HG02852 (cell line): ENCODE results near the gene BACE1.
"Not testable (repeated sequence)": the region's sequence is repeated elsewhere in the genome, so short reads cannot be mapped to it uniquely, and the experiment has no call there.

Experiments
- ATAC-seq: cut with Tn5 transposase; IDR thresholded peaks from one replicate; pipeline ENCODE4 v1.9.1; 2021; ENCODE audit warnings: mild to moderate bottlenecking, moderate library complexity; ENCODE audit not compliant: unreplicated experiment

Gene BACE1

DNA sequence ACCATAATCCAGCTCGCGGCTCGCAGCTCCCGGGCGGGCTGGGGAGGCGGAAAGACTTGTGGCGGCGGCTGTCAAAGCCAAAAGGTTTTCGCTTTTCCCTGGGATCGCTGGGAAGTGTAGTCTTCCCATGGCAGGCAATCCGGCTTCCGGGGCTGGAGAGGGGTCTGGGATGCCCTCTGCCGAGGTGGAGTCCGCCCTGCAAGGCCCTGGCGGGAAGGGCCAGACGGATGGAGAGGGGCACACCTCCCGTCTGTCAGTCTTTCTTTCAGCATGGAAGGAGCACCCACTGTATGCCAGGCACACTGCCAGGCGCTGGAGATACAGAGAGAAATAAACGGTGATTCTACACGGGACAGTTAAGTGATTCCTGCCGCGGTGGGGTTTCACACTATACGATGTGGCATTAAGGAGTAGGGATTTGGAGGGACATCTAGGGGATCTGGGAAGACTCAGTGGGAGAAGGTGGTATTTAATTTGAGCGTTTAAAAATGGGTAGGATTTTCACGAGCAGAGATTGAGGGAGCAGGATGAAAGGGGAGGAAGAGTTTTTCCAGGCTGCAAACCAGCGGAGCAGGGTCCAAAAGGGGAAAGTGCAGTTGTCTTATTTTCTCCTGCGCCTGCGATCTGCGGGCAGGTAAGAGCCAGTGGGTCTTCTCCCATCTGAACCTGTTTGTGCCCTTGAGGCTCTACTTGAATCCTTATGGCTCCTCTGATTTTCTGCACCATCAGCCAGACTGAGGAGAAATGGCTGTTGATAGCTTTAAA, at the start of gene BACE1:
Gene BACE1 (minus strand): TSS at position 60 of the 765 bp plus-strand sequence. CDS start 461 bp downstream, outside the sequence.
- no peak for ATAC-seq

DNA sequence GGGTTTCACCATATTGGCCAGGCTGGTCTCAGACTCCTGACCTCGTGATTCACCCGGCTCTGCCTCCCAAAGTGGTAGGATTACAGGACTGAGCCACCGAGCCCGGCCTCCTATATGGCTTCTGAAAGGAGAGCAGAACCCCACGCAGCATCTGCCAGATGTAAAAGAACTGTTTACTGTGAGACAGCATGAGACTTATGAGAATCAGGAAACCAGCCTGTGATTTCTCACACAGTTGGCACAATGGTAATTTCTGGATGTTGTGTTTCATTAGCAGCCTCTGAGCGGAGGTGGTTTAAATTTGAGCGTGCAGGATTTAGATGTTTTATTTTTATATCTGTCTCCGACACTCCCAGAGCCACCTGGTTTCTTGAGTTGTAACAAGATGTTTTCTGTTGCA, 45.4 kb upstream of the BACE1 start:
- no peak for ATAC-seq

DNA sequence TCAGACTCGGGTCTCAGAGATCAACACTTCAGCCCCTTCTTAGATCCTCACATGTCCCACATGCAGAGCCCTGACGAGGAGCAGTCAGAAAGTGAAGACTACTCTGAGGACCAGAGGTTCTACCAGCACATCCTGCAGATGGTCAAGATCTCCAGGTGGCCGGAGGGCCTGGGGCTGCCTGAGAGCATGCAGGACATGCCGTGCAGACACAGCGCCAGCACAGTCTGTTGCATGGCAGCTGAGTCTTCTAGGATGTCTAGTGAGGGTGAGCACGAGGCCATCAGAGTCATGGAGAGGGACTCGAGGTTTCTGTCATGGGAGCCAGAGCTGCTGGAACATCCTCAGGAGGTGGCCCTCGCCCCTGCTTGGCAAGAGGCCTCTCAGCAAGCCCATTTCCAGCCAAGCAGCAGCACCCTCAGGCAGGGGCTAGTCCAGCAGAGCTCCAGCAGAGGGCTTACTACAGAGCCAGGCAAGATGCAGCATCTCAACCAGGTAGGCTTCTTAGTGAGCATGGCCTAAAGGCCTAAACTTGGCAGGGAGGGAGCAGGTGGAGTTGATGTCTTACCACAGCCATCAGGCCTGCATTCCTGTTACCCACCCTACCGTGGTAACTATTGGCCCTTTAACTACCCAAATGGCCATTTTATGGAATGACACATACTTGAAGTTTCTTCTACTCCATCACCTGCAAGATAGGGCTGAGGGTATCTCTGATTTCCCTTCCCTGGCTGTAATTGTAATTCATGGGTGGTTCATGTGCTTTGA, 40.3 kb upstream of the BACE1 start:
- ATAC-seq: no peak

DNA sequence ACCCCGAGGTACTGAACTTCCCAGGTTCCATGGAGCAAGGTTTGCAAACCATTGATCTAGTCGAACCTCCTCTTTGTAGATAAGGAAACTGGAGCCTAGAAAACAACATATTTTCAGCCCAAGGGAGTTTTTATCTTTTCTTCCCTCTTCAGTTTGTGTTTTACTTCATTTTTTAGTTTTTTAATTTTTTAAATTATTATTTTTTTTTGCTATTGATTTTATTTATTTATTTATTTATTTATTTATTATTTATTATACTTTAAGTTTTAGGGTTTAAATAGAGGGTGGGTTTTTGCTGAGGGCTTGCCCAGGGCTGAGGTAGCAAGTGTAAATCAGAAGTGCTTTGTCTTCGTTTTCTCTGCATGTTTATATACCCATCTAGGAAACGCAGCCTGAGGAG, 38.5 kb upstream of the BACE1 start:
- ATAC-seq: no peak

DNA sequence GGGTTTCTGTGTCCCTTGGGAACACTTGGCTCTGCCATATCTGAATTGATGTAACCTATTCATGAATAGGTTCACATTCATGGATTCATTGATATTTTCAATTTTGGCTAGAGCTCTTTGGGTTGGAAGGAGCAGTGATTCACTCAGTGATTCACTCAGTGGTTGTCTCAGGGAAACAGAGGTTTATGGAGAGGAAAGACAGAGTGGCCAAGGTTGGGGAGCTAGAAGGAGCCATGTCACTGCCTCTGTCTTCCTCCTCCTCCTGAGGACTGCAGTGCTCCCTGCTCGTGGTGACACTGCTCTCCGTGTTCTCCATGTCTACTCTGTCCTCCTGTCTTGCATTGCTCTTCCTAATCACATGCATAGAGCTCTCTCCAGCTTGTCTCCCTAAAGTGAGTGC, 29.0 kb upstream of the BACE1 start:
- ATAC-seq: no peak

DNA sequence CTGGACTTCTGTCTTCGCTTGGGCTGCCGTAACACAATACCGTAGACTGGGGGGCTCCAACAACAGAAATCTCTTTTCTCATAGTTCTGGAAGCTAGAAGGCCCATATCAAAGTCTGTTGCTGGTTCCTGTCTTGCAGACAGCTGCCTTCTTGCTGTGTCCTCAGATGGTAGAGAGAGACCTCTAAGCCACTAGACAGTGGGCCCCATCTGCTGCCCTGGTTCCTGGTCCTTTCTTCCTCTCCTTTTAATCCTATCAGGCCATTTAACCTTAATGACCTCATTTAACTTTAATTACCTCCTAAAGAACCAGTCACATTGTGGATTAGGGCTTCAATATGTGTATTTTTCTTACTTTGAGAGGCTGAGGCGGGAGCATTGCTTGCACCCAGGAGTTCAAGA, 21.0 kb upstream of the BACE1 start:
- ATAC-seq: no peak

DNA sequence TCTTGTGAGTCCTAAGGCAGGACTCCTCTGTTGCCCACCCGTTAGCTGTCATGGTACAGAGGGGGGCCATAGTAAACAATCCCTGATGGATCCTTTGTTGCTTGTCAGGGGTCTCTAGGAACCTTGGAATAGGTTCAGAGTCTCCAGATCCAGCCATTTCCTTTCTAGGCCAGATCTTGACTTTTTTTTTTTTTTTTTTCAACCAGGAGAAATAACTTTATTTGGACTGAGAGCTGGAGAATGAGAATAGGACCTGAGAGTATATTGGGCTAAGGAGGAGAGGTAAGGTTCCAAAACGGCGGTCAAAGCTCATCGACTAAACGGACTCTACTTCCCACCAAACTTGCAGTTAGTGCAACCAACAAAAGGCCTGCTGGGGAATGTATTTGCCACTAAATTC, 19.3 kb upstream of the BACE1 start:
- no peak for ATAC-seq

DNA sequence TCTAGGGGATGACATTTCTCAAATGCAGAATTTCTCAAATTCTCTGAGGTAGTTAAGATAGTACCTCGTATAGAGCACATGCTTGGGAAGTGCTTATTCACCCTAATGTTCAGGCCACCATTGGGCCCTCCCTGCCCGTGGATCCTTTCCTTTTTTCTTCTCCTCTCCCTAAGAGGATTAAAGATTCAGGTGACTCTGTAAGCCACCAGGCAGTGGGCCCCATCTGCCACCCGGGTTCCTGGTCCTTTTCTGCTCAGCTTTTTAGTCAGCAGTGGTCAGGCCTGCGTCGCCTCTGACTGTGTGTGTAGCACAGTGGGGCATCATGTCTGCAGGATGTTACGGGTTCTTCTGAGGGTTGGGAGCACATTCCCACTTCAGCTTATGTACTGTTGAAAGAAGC, 18.8 kb upstream of the BACE1 start:
- no peak for ATAC-seq

DNA sequence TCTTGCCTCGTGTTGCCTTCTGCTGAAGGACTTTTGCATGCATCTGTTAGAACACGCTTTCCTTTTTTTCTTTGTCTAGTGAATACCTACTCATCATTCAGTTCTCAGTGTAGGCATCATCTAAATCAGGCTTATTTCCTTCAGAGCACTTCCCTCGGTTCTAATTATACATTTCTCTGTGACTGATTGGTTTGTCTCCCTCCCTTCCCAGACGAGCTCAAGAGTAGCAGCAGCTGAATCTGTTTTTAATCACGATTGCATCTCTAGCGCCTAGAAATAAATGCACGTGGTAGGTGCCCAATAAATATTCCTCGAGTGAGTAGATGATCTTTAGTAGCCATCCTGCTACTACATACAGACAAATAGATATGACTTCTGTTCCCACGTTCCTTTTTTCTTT, 17.9 kb upstream of the BACE1 start:
- no peak for ATAC-seq

DNA sequence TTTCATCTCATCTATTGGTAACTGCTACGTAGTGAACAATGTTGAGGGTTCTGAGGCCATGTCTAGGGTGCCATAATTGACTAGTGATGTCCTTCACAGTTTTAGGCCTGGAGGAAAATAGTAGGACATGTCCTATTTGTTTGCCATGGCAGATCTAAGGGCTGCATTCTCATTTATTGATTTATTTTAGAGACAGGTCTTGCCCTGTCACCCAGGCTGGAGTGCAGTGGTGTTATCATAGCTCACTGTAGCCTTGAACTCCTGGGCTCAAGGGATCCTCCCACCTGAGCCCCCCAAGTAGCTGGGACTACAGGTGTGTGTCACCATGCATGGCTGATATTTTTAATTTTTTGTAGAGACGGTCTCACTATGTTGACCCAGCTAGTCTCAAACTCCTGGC, 16.8 kb upstream of the BACE1 start:
- ATAC-seq: no peak

DNA sequence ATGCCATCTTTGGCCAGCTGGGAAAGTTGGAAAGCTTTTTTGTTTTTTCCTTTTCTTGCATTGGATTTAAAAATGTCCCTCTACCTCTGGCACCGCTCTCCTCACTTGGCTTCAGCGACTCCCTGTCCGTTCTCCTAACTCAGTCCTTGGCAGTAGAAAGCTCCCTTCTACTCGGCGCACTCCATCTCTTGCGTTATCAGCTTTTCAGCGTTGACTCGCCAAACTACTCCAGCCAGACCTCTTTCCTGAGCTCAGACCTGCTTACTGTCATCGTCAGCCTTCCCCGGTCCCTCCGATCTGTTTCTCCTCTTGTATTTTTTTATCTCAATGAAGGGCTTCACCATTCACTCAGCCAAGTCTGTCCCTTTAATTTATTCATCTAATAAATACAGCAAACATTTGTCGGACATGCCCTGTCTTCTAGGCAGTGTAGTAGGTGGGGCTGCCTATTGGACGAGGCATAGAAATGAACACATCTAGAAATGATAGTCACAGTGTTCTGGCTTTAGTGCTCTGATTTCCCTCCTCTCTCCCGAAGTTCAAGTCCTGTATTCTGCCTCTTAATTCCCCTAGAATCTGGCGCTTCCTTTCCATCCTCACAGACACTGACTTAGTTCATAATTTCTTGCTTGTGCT, 12.4 kb upstream of the BACE1 start:
- ATAC-seq: peak; percentile 4

DNA sequence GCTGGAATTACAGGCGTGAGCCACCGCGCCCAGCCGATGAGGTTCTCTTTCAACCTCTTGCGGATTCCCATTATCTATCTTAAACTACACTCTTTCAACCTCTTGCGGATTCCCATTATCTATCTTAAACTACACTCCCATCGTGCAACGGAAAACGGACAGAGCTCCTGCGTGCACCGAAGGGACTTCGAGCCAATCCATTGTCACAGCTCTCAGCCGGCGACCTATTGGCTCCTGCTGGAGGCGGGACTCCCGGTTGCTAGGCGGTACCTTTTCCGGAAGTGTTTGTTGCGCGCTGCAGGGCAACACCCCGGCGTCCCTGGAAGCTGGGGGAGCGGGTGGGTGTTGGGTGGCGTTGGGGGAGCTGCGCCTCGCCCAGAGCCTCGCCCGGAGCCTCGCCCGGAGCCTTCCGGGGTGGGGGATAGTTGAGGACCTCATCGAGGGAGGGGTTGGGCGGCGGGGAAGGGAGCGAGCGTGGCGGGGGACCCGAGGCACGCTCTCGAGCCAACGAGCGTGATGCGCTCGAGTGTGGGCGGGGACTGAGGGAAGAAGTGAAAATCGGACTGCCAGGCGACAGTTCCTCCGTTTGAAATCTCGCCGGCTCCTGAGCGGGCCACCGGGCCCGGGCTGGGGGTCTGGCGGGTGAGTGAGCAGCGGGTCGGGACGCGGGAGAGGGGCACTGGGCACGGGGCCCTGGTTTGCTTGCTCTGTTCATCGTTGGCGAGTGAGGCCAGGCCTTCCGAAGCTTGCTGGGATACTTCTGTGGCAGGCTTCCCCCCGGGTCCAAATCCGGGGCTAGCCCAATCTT, 11.7 kb upstream of the BACE1 start, which contains the start of gene CEP164:
Gene CEP164 (plus strand): TSS at position 288 of the 808 bp plus-strand sequence. CDS start 10,733 bp downstream, outside the sequence.
- ATAC-seq: peak; percentile 95

DNA sequence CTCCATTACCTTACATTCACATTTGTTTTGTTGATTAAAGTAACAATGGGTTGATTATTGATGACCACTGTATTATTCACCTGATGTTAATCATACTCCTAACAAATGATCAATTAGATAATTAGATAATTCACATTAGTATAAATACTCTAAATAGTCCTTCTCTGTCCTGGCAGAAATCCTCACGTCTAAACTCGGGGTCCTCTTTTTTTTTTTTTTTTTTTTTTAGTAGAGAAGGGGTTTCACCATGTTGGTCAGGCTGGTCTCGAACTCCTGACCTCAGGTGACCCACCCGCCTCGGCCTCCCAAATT, 11.2 kb upstream of the BACE1 start:
- not testable (repeated sequence) for ATAC-seq

DNA sequence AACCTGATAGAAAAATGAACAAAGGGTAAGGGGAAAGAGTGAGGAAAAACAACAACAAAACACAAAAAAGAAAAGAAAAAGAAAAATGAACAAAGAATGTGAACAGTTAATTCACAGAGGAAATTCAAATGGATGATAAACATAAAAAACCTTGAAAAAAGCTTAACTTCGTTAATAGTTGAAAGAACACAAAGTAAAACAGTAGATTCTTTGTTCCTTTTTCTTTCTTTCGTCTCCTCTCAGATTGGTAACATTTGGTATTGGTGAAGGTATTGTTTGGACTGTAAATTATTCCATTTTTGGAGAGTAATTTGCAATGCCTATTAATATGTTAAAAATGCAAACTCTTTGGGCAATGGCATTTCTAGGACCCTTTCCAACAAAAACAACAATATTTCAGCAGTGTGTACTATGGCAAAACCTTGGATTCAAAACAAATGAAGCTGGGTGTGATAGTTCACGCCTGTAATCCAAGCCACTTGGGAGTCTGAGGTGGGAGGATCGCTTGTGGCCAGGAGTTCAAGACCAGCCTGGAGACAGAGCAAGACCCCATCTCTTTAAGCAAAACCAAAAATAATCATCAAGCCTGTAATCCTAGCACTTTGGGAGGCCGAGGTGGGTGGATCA, 3.3 kb upstream of the BACE1 start:
- ATAC-seq: no peak

DNA sequence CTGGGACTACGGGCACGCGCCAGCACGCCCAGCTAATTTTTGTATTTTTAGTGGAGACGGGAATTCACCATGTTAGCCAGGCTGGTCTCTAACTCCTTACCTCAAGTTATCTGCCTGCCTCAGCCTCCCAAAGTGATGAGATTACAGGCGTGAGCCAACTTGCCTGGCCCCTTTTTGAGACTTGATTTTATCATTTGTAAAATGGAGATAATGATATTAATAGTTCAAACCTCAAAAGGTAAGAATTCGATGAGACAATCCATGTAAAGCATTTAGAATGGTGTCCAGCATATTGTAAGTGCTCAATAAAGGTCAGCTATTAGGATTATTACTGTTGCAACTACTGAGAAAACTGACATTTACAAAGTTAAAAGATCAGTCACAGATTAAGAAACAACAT, 2.7 kb upstream of the BACE1 start:
- no peak for ATAC-seq

DNA sequence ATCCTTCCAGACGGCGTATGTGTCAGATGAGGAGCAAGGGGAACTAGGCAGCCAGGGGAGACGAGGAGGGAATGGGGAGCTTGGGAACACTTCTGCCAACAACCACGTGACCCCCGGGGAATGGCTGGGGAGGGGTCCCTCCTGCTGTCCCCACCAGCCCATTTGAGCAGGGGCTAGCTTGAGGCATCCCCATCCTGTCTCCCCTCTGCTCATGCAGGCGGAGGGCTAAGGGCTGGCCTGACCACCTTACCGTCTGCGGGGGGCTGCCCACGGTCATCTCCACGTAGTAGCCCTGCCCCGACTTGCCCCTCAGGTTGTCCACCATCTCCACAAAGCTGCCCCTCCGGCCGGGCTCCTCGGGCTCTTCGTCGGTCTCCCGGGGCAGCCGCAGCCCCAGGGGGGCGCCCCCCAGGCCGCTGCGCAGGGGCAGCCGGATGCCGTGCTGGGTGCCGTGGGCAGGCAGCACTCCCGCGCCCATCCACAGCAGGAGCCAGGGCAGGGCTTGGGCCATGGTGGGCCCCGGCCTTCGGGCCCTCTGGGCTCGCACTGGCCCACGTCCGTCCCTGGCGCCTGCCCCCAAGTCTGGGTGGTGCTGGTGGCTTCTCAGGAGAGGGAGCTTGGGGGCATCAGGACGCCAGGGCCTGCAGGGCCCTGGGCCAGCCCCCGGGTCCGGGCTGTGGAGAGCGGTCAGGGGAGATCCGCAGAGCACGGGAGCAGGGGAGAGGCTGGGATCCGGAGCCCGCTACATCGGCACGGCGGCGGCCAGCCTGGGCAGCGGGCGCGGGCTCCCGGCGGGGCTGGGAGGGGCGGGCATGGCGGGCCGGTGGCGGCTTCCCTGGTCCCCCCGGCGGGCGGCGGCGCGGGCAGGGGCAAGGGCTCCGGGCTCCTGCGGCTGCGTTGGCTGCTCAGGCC, 515 bp downstream of the BACE1 start:
- no peak for ATAC-seq

DNA sequence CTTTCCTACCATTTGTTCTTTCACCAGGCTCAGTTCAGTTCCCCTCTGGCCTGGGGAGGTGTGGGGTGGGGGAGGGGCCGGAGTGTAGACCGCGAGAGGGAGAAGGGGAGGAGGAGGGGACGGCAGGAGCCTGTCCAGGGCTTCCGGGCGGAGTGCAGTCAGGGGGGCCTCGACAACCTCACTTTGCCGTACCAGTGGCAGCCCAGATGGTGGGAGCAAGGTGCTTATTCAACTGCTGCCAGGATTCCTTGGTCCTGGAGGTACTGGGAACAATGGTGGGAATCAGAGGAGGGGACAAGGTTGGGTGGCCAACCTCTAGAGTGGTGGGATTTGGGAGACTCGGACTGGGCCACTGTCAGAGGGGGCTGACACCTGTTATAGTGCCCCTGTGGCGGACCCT, 1.2 kb downstream of the BACE1 start:
- ATAC-seq: no peak

DNA sequence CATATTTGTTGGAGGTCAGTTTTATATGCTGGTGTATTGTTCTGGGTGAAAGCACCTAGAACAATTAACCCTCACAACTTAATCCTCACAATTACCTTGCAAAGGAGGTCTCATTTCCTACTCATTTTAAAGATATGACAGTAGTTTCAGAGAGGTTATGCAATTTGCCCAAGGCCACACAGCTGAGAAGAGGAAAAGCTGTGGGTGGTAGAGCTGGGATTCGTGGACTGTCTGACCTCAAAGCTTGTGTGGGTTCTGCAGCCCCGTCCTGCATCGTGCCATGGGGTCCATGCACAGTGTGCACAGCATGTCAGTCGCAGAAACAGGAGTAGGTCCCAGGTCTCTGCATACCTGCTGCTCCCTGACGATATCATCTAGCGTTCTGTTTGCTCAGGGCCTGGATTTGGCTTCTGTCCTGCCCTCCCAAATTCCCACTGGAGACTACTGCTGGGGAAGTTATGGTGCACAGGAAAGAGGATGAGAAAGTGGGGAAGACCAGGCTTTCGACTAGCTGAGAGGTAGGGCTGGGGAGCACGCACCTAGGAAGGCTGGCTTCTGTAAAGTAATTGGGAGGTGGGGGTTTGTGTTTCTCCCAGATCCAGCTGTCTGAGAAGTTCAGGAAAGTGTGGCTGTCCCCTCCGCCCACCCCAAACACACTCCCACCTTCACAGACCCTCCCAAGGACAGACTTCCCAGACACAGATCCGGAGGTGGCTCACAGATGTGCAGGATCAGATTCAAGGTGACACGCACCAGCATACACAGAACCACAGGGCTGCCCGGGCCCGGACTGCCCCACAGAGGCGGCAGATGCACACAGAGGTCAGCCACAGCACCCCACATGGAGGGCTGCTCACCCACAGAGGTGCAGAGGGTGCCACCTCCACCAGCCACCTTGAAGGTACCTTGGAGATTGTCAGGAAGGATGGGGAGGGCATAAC, 2.0 kb downstream of the BACE1 start:
- ATAC-seq: no peak

DNA sequence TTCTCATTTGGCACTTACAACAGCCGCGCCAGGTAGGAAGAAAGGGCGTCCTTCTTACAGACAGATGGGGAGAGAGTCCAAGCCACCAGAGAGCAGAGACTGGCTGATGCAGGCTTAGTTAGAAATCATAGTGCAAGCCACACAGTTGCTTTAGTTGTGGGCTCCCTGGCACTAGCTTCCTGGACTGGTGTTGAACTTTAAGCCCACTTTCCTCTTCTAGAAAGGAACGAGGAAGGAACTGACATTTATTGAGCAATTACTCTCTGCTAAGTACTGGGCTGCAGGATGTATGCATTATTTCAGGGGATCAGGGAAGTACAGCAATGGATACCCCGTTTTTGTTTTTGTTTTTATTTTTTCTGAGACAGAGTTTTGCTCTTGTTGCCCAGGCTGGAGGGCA, 3.0 kb downstream of the BACE1 start:
- ATAC-seq: no peak
